Measurements from ENCODE around the gene SLK.

Gene SLK

GRCh38 chr10:104033966-104034365 is 67.0 kb downstream of the SLK start:
- DNase-seq (ENCODE audit: low spot score), result no peak

GRCh38 chr10:104034401-104035193 is 67.7 kb downstream of the SLK start:
- DNase-seq (ENCODE audit: low spot score), result no peak

- DNase-seq (ENCODE audit: low spot score), result no peak
Observed at GRCh38 chr10:104035194-104036068, 68.5 kb downstream of the SLK start.

- no peak for DNase-seq (ENCODE audit: low spot score)
Observed at GRCh38 chr10:104036069-104036384, 69.1 kb downstream of the SLK start.

GRCh38 chr10:104036518-104037260 is 69.7 kb downstream of the SLK start:
- DNase-seq (ENCODE audit: low spot score), result no peak

GRCh38 chr10:104037261-104037951 is 70.5 kb downstream of the SLK start:
- peak; percentile 2 for DNase-seq (ENCODE audit: low spot score)

GRCh38 chr10:104038537-104038936 is 71.6 kb downstream of the SLK start:
- DNase-seq (ENCODE audit: low spot score), result no peak

- no peak for DNase-seq (ENCODE audit: low spot score)
Observed at GRCh38 chr10:104038958-104039752, 72.2 kb downstream of the SLK start.

GRCh38 chr10:104040382-104040781 is 73.4 kb downstream of the SLK start:
- no peak for DNase-seq (ENCODE audit: low spot score)

GRCh38 chr10:104040862-104041789 is 74.2 kb downstream of the SLK start:
- no peak for DNase-seq (ENCODE audit: low spot score)

GRCh38 chr10:104041891-104042535 is 75.1 kb downstream of the SLK start:
- DNase-seq (ENCODE audit: low spot score), result no peak

- DNase-seq (ENCODE audit: low spot score), result no peak
Observed at GRCh38 chr10:104043185-104043830, 76.4 kb downstream of the SLK start.

- DNase-seq (ENCODE audit: low spot score), result no peak
Observed at GRCh38 chr10:104043854-104044253, 76.9 kb downstream of the SLK start.

- DNase-seq (ENCODE audit: low spot score), result peak; percentile 92
Observed at GRCh38 chr10:104045151-104046089, 78.5 kb downstream of the SLK start.

- no peak for DNase-seq (ENCODE audit: low spot score)
Observed at GRCh38 chr10:104046651-104047050, 79.7 kb downstream of the SLK start.

- peak; percentile 69 for DNase-seq (ENCODE audit: low spot score)
Observed at GRCh38 chr10:104049504-104050250, 82.7 kb downstream of the SLK start.

- DNase-seq (ENCODE audit: low spot score), result no peak
Observed at GRCh38 chr10:104052431-104052830, 85.5 kb downstream of the SLK start.

Data from GM03348 (cell line).